Measurements from ENCODE around the gene LHFPL3. TPM values are rescaled to one million over a fixed set of nuclear protein-coding genes. Genes with fewer than 3 reads are reported as not detected.
A peak's percentile ranks its signal among the peaks of the same experiment; 100 is the strongest.

The LHFPL3 gene
- total and polyA plus RNA-seq, 9 of the 15 experiments (the other 6 are each of a cell fraction or from before 2014, with no cell fraction given) = 0.21 to 0.52 TPM; not detected in 7

DNA sequence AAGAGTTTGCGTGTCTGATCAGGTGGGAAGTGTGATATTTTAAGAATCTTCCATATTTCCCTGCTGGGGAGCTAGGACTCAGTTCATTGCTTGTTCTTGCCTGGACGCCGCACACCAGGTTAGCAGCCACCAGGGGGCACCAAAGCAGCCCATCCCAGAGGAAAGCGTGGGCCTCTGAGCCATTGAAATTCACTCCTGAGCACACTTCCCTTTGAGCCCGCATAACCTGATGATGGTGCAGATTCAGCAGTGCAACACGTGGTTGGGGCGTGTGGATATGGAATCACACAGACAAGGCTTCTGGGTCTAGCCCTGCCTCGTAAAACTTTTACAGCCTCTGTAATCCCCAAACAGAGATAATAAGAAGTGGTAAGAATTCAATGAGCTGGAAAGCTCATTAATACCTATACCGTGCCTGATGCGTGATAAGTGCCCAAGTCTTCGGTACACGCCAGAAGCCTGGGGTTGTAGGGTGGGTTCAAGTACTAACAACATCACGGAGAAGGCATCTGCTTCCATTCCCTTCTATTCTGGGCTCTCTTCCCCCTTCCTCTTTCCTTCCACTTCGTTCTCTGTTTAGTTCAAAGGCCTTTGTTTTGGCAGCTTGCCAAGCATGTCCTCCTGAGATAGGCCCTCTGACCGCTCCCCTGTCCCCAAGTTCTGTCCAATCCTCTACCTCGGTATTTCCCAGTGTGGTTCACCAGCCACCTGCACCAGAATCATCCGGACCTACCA is 555.5 kb downstream of the LHFPL3 start (continued):
- TF ChIP-seq CTBP1 (IDR thresholded peaks at IDR 0.05; ENCODE audit: borderline replicate concordance) (peak; percentile 85; the same call in 1 of the 2 replicates), ZKSCAN1 (IDR thresholded peaks at IDR 0.05; ENCODE audit: low read depth, low read length) (0 out of 2 replicates have a peak, but pooled peaks have one; percentile 51), KDM4B (IDR thresholded peaks at IDR 0.05; ENCODE audit: borderline replicate concordance in 2 of 2, low read depth in 1 of 2) (0 out of 4 replicates have a peak, but pooled peaks of 1 of the 2 experiments have one; percentile 32), CBX3 (IDR thresholded peaks at IDR 0.05; ENCODE audit: borderline replicate concordance in 1 of 2, low read length in 2 of 2) (peak in 1 of 2 experiments; percentile 58; a peak in 2 of 3 replicates), NFATC3 (IDR thresholded peaks at IDR 0.05) (no peak), RAD21 (CRISPR knock-in tag; conservative IDR thresholded peaks at IDR 0.05 in 1 of 2, IDR thresholded peaks at IDR 0.05 in 1 of 2) (peak; percentile 67 to 78), TAL1 (IDR thresholded peaks at IDR 0.05) (peak; percentile 20; the same call in 1 of the 2 replicates), ETV6 (IDR thresholded peaks at IDR 0.05; ENCODE audit: borderline replicate concordance in 1 of 2, low read depth in 2 of 2, low read length in 1 of 2) (no peak), ETV6 (CRISPR knock-in tag; IDR thresholded peaks at IDR 0.05; ENCODE audit: borderline replicate concordance) (no peak), RBM39 (optimal IDR thresholded peaks at IDR 0.05; ENCODE audit: low read depth, low read length) (no peak)
- TF ChIP-seq, protein P1, sequence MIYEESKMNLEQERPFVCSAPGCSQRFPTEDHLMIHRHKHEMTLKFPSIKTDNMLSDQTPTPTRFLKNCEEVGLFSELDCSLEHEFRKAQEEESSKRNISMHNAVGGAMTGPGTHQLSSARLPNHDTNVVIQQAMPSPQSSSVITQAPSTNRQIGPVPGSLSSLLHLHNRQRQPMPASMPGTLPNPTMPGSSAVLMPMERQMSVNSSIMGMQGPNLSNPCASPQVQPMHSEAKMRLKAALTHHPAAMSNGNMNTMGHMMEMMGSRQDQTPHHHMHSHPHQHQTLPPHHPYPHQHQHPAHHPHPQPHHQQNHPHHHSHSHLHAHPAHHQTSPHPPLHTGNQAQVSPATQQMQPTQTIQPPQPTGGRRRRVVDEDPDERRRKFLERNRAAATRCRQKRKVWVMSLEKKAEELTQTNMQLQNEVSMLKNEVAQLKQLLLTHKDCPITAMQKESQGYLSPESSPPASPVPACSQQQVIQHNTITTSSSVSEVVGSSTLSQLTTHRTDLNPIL (CRISPR knock-in tag; IDR thresholded peaks at IDR 0.05) = no peak
- TF ChIP-seq, protein P2, sequence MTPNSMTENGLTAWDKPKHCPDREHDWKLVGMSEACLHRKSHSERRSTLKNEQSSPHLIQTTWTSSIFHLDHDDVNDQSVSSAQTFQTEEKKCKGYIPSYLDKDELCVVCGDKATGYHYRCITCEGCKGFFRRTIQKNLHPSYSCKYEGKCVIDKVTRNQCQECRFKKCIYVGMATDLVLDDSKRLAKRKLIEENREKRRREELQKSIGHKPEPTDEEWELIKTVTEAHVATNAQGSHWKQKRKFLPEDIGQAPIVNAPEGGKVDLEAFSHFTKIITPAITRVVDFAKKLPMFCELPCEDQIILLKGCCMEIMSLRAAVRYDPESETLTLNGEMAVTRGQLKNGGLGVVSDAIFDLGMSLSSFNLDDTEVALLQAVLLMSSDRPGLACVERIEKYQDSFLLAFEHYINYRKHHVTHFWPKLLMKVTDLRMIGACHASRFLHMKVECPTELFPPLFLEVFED (CRISPR knock-in tag; conservative IDR thresholded peaks at IDR 0.05) = peak; percentile 86
- TF ChIP-seq, protein P3, sequence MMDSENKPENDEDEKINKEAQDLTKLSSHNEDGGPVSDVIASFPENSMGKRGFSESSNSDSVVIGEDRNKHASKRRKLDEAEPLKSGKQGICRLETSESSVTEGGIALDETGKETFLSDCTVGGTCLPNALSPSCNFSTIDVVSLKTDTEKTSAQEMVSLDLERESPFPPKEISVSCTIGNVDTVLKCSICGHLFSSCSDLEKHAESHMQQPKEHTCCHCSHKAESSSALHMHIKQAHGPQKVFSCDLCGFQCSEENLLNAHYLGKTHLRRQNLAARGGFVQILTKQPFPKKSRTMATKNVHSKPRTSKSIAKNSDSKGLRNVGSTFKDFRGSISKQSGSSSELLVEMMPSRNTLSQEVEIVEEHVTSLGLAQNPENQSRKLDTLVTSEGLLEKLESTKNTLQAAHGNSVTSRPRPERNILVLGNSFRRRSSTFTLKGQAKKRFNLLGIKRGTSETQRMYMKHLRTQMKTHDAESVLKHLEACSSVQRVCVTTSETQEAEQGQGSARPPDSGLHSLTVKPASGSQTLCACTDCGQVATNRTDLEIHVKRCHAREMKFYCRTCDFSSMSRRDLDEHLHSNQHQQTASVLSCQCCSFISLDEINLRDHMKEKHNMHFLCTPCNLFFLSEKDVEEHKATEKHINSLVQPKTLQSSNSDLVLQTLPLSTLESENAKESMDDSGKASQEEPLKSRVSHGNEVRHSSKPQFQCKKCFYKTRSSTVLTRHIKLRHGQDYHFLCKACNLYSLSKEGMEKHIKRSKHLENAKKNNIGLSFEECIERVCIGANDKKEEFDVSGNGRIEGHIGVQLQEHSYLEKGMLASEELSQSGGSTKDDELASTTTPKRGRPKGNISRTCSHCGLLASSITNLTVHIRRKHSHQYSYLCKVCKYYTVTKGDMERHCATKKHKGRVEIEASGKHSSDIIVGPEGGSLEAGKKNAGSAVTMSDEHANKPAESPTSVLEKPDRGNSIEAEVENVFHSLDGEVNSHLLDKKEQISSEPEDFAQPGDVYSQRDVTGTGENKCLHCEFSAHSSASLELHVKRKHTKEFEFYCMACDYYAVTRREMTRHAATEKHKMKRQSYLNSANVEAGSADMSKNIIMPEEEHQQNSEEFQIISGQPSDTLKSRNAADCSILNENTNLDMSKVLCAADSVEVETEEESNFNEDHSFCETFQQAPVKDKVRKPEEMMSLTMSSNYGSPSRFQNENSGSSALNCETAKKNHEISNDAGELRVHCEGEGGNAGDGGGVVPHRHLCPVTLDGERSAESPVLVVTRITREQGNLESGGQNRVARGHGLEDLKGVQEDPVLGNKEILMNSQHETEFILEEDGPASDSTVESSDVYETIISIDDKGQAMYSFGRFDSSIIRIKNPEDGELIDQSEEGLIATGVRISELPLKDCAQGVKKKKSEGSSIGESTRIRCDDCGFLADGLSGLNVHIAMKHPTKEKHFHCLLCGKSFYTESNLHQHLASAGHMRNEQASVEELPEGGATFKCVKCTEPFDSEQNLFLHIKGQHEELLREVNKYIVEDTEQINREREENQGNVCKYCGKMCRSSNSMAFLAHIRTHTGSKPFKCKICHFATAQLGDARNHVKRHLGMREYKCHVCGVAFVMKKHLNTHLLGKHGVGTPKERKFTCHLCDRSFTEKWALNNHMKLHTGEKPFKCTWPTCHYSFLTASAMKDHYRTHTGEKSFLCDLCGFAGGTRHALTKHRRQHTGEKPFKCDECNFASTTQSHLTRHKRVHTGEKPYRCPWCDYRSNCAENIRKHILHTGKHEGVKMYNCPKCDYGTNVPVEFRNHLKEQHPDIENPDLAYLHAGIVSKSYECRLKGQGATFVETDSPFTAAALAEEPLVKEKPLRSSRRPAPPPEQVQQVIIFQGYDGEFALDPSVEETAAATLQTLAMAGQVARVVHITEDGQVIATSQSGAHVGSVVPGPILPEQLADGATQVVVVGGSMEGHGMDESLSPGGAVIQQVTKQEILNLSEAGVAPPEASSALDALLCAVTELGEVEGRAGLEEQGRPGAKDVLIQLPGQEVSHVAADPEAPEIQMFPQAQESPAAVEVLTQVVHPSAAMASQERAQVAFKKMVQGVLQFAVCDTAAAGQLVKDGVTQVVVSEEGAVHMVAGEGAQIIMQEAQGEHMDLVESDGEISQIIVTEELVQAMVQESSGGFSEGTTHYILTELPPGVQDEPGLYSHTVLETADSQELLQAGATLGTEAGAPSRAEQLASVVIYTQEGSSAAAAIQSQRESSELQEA (IDR thresholded peaks at IDR 0.05; ENCODE audit: low read depth) = no peak
- TF ChIP-seq, protein P4, sequence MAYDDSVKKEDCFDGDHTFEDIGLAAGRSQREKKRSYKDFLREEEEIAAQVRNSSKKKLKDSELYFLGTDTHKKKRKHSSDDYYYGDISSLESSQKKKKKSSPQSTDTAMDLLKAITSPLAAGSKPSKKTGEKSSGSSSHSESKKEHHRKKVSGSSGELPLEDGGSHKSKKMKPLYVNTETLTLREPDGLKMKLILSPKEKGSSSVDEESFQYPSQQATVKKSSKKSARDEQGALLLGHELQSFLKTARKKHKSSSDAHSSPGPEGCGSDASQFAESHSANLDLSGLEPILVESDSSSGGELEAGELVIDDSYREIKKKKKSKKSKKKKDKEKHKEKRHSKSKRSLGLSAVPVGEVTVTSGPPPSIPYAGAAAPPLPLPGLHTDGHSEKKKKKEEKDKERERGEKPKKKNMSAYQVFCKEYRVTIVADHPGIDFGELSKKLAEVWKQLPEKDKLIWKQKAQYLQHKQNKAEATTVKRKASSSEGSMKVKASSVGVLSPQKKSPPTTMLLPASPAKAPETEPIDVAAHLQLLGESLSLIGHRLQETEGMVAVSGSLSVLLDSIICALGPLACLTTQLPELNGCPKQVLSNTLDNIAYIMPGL (CRISPR knock-in tag; IDR thresholded peaks at IDR 0.05) = peak; percentile 23; the same call in 1 of the 2 replicates

All from K562 (cell line).